HG02610 (cell line): ENCODE results near the gene EPHB2.
"Not testable (repeated sequence)": the region's sequence is repeated elsewhere in the genome, so short reads cannot be mapped to it uniquely, and the experiment has no call there.

Experiments
- ATAC-seq: cut with Tn5 transposase; IDR thresholded peaks from one replicate; pipeline ENCODE4 v1.9.1; 2021; ENCODE audit warnings: mild to moderate bottlenecking, moderate library complexity; ENCODE audit not compliant: unreplicated experiment

EPHB2 gene

GRCh38 chr1:22710701-22711049 lies at the start of gene EPHB2:
TSS of gene EPHB2 (plus strand) at chr1:22710839. CDS start at chr1:22710983, 144 bp downstream.
- no peak for ATAC-seq

GRCh38 chr1:22661880-22662279 lies 48.8 kb upstream of the EPHB2 start:
- no peak for ATAC-seq

GRCh38 chr1:22662318-22662717 lies 48.3 kb upstream of the EPHB2 start:
- no peak for ATAC-seq

DNA sequence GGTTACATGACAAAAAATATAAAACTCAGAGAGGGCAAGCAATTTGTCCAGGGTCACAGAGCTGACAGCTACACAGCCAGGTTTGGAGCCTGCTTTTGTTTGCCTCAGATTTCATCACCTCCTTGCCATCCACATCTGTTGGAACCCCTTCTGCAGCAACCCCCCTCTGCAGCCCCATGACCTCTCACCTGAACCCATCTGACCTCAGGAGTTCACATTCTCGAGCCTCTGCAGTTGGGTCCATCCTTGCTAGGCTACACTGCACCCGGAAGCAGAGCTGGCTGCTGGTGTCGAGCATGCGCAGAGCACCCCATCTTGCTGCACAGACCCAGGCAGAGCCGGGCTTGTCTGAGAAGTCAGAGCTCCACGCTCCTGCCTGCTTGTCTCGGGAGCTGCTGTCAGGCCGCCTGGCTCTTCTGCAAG lies 47.6 kb upstream of the EPHB2 start:
- ATAC-seq: no peak

DNA sequence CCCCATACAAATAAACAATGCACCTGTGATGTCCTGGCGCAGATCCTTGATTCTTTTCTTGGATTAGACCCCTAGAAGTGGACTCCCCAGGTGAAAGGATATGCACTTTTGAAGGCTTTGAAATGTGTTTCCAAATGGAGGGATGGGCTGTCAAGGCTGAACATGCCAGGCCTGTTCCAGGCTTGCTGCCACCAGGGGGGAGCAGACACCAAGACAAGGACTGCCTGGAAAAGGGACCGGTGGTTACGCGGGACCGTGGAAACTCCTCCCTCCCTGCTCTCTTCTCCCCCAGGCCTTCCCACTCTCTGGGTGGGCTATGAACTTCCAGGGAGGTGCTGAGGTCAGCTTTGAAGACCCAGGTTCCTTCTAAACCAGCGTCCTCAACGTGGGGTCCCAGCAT lies 44.9 kb upstream of the EPHB2 start:
- no peak for ATAC-seq

DNA sequence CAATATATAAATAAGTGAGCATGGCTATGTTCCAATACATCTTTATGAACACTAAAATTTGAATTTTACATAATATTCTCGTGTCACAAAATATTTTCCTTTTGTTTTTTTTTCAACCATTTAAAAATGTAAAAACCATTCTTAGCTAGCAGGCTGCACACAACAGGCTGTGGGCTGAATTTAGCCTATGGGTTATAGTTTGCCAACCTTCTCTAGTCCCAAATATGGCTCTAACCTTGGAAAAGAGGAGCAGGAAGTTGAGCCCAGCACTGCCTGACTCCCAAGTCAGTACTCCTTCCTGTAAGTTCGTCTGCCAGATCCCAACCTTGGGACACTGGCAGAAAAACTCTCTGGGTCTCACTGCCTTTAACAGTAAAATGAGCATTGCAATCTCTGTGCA lies 44.2 kb upstream of the EPHB2 start:
- no peak for ATAC-seq

DNA sequence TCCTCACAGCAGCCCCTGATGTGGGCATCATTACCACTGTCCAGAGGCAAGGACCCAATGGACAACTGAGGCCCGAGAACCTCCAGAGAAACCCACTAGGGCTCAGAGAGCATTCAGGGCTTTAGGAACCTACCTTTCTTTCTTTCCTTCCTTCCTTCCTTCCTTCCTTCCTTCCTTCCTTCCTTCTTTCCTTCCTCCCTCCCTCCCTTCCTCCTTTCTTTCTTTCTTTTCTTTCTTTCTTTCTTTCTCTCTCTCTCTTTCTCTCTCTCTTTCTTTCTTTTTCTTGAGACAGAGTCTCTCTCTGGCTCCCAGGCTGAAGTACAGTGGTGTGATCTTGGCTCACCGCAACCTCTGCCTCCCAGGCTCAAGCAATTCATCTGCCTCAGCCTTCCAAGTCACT lies 41.8 kb upstream of the EPHB2 start:
- ATAC-seq: not testable (repeated sequence)

DNA sequence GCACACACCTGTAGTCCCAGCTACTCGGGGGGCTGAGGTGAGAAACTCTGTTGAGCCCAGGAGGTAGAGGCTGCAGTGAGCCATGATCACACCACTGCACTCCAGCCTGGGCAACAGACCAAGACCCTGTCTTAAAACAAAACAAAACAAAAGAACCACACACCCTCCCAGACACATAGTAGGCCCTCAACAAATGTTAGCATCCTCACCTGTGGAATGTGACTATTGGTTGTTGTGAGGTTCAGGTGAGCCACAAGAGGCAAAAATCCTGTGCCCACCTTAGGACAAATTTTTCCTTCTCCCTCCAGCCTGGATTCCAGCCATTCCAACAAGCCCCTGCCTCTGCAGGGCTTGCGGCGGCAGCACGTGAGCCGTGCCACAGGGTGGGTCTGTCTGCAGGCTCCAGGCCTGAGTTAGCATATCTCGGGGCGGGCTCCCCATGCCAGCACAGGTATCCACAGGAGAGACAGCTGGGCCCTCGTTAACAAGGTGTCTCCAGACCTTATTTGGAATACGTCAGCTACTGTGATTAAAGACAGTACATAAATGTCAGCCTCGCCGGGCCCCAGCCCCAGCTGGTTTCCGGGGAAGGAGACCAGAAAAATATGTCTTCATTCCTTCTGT lies 40.2 kb upstream of the EPHB2 start:
- ATAC-seq: no peak

GRCh38 chr1:22671999-22672398 lies 38.6 kb upstream of the EPHB2 start:
- no peak for ATAC-seq

DNA sequence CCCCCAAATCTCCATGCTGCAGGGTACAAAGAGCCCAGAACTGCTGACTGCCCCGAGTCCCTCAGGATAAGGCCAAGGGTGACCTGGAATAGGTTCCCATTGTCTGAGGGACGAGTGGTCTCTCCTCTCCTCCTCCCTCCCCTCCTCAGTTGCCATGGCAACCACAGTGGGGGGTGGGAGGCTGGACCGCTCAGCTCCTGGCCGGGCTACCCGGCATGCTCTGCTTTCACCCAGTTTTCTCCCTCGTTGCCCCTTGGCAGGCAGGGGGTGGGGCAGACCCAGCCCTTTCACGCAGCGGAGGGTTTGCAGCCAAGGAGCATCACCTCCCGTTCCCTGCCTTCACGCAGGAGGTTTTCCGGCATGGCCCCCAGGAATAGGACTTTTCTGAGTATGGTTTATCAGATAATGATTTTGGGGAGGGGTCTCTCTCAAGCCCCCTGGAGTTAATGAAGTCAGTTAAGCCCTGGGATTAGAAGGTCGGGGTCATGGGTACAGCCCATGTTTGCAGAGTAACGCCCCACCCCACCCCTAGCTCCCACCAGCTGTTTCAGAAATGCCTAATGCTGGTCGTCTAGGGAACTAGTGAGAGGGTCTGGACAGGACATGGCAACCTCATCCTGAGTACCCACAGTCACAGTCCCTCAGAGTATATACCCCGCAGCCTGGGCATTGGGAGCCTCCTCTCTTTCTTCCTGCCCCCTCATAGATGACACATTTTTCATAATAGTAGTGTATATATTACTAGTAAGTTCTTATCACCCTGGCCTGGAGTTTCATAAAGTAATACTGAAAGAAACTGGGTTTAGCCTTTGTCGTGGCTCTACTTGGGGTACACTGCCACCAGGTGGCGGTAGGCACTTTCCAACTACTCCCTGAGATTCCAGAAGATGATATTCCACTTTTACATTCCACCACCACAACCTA lies 36.9 kb upstream of the EPHB2 start:
- no peak for ATAC-seq

DNA sequence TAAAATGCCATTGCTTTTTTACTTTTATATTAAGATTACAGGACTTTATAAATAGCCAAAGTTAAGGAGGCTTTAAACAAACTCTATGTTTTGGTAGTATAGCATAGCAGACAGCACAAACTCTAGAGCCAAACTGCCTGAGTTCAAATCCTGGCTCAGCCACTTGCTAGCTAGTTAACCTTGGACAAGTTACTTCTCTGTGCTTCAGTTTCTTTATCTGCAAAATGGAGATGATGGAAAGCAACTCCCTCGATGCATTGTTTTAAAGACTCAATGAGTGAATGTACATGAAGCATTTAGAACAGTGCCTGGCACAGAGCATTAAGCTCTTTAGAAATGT lies 36.3 kb upstream of the EPHB2 start:
- ATAC-seq: no peak

DNA sequence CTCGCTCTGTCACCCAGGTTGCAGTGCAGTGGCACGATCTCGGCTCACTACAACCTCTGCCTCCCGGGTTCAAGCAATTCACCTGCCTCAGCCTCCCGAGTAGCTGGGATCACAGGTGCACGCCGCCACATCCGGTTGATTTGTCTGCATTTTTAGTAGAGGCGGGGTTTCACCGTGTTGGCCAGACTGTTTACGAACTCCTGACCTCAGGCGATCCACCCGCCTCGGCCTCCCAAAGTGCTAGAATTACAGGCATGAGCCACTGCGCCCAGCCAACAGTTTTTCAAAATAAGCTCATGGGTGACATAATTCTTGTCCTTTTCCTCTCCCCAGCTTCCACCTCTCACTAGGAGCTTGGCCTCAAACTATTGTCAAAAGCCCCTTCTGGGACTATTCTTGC lies 34.5 kb upstream of the EPHB2 start:
- not testable (repeated sequence) for ATAC-seq

DNA sequence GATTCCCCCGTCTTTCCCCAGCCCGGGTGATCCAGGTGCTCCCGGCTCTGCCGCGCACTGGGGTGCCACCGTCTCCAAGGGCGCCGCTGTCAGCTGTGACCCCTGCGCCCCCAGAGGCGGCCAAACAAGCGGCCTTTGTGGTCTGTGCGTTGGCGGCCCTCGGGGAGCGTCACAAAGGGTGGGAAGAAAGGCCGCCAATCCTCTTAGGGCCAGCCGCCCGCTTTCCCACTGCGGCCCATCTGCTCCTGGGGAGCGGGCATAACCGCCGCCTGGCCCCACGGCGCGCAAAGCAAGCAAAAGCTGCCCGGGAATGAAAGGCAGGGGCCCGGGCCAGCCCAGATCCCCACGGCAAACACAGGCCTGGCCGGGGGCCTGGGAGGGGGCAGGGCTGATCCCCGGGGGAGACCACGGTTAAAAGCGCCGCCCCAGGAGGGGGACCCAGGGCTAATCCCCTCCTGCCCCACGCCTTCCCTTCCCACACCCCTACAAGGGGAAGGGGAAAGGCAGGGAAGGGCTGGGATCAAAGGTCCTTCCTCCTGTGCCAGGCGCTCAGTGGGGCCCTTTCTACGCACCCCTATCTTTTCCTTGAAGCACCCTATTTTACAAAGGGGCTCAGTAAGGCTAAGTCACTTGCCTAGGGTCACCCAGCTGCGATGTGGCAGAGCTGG lies 33.6 kb upstream of the EPHB2 start:
- no peak for ATAC-seq

DNA sequence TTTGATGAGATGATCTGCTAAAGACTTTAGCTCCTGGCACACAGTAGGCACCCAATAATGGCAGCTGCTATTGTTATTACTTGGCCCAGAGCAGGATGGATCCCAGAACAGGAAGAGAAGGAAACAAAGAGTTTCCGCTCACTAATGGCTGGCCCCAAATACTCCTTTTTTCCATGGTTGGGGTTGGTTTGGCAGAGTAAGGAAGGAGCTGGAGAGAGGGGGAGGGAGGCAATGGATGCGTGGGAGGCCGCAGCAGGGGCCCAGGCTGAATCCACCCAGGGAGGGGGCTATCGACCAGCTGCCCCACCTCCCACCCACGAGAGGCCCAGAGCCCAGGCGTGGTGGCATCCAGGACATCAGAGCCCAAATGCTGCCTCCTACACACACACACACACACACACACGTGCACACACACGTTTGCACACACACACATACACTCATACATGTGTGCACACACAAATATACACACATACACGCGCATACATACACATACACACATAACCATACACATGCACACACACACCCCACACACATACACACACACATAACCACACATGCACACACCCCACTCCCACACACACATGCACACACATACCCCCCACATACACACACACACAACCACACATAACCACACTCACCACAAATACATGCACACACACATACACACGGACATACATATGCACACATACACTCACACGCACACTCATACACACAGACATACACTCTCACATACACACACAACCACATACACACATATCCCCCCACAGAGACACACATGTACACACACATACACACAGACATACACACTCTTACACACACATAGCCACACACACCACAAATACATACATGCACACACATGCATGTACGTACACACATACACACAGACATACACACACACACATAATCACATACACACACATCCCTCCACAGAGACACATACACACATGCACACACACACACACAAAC lies 32.4 kb upstream of the EPHB2 start:
- ATAC-seq: no peak

DNA sequence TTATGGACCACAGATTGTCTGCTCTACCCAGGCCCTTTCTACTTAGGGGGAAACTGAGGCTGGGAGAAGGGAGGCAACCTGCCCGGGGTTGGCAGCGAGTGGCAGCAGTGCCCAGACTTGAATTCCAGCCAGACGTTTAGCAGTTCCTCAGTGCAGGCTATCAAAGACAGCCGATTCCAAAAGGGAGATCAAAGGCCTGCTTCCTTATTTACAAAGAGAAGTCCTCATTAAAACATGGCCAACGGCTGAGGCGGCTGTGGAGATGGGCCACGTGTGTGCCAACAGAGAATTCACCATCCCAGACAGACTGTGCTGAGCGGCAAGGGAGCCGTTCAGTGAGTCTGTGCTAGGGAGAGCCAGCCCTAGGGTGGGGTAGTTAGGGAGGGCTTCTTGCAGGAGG lies 29.9 kb upstream of the EPHB2 start:
- ATAC-seq: no peak

DNA sequence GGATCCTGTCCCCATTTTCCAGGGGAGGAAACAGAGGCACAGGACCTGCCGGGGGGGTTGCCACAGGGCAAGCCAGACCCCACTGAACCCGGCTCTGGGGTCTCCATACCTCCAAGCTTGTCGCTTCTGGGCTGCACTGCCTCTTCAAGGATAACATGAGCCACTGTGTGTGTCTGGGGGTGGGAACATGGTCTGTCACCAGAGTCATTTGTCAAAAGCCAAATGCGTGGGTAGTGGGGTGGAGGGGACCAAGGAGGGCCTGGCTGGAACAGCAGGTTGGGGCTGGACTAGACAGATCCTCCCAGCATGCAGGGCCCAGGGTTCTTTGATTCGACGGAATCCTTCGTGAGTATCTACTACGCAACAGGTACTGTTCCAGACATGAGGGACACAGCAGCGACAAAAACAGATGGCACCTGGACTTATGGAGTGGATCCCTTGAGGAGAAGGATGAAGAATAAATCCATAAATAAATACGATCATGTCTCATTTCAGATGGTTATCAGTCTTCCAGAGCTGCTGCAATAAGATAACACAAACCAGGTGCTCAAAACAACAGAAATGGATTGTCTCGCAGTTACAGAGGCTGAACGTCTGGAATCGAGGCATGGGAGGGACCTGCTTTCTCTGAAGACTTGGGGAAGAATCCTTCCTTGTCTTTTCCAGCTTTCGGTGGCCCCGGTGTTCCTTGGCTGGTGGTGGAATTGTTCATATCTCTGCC lies 28.9 kb upstream of the EPHB2 start:
- ATAC-seq: no peak

GRCh38 chr1:22683547-22683946 lies 27.1 kb upstream of the EPHB2 start:
- ATAC-seq: no peak

DNA sequence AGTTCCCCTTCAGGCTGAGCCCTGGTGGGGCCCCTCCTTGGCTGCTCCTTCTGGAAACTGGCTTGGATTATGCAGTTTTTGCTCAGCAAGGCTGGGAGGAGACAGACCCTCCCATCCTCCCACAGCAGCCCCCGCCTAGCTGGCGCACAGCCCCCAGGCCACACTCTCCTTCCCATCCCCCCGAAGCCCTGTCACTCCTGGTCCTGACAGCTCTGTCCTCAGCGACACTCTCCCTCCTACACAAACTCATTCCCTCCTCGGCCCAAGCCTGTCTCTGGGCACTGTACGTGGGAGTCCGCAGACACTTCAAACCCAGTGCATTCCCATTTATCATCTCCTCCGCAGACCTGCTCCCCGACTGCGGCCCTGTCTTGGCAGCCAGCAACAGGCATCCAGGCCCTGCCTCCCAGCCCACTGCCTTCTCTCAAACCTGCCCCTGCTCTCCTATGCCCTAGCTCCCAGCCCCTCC lies 25.0 kb upstream of the EPHB2 start:
- ATAC-seq: no peak

GRCh38 chr1:22687191-22687590 lies 23.4 kb upstream of the EPHB2 start:
- ATAC-seq: no peak

- ATAC-seq: no peak
These were observed 22.2 kb upstream of the EPHB2 start for GRCh38 chr1:22688466-22688865.
